SK-N-SH treated with all-trans-retinoic acid at 6 μM for 48 hours (cell line): ENCODE measurements around the gene PIP5K1C.

ENCODE experiments used
- ATAC-seq: fragments of 200-7000 bp; cut with Tn5 transposase; 3 replicates; pipeline ENCODE4 v1.9.1; 2020; ENCODE audit warnings: mild to moderate bottlenecking, moderate library complexity
- BACH2 ChIP-seq: fragments of 250-450 bp; sonication (Bioruptor Pico); IDR thresholded peaks from 2 replicates; pipeline ENCODE4 v1.9.0; 2021; ENCODE audit warnings: mild to moderate bottlenecking, borderline replicate concordance
- CREB5 ChIP-seq: fragments of 250-450 bp; sonication (Bioruptor Pico); IDR thresholded peaks from 2 replicates; pipeline ENCODE4 v1.5.1; 2020; ENCODE audit warnings: low read depth, mild to moderate bottlenecking, moderate library complexity
- CSDC2 ChIP-seq: fragments of 250-450 bp; sonication (Bioruptor Pico); IDR thresholded peaks from 2 replicates; pipeline ENCODE4 v1.5.0; 2020; ENCODE audit warnings: mild to moderate bottlenecking, moderate library complexity
- CSRNP3 ChIP-seq: fragments of 250-450 bp; sonication (Bioruptor Pico); IDR thresholded peaks from 2 replicates; pipeline ENCODE4 v1.5.1; 2021; ENCODE audit warnings: mild to moderate bottlenecking, moderate library complexity
- ESRRG ChIP-seq: fragments of 250-450 bp; sonication (Bioruptor Pico); IDR thresholded peaks from 2 replicates; pipeline ENCODE4 v1.6.1; 2021; ENCODE audit warnings: mild to moderate bottlenecking
- GLIS3 ChIP-seq: fragments of 250-450 bp; sonication (Bioruptor Pico); IDR thresholded peaks from 2 replicates; pipeline ENCODE4 v1.5.0; 2020; ENCODE audit warnings: mild to moderate bottlenecking, moderate library complexity
- ISL1 ChIP-seq: fragments of 250-450 bp; sonication (Bioruptor Pico); IDR thresholded peaks from 2 replicates; pipeline ENCODE4 v2.1.2; 2022; ENCODE audit warnings: mild to moderate bottlenecking, moderate library complexity
- OSR1 ChIP-seq: fragments of 250-450 bp; sonication (Bioruptor Pico); IDR thresholded peaks from 2 replicates; pipeline ENCODE4 v1.8.0; 2022; ENCODE audit warnings: moderate library complexity, mild to moderate bottlenecking, inconsistent platforms
- RARB ChIP-seq: fragments of 250-450 bp; sonication (Bioruptor Pico); IDR thresholded peaks from 2 replicates; pipeline ENCODE4 v1.8.0; 2021; ENCODE audit warnings: mild to moderate bottlenecking, moderate library complexity
- SNAI2 ChIP-seq: fragments of 250-450 bp; sonication (Bioruptor Pico); IDR thresholded peaks from 2 replicates; pipeline ENCODE4 v1.5.0; 2020; ENCODE audit warnings: mild to moderate bottlenecking, moderate library complexity
- TCF4 ChIP-seq: fragments of 250-450 bp; sonication (Bioruptor Pico); IDR thresholded peaks from 2 replicates; pipeline ENCODE4 v1.8.0; 2021; ENCODE audit warnings: mild to moderate bottlenecking, moderate library complexity, borderline replicate concordance
- TOX ChIP-seq: fragments of 250-450 bp; sonication (Bioruptor Pico); IDR thresholded peaks from 2 replicates; pipeline ENCODE4 v1.8.0; 2021; ENCODE audit warnings: mild to moderate bottlenecking, moderate library complexity, borderline replicate concordance
- TSHZ2 ChIP-seq: fragments of 250-450 bp; sonication (Bioruptor Pico); IDR thresholded peaks from 2 replicates; pipeline ENCODE4 v1.5.0; 2020; ENCODE audit warnings: mild to moderate bottlenecking, moderate library complexity
- ZC3H10 ChIP-seq: fragments of 250-450 bp; sonication (Bioruptor Pico); IDR thresholded peaks from 2 replicates; pipeline ENCODE4 v1.5.1; 2021; ENCODE audit warnings: mild to moderate bottlenecking, moderate library complexity
- ZFP3 ChIP-seq: fragments of 250-450 bp; sonication (Bioruptor Pico); IDR thresholded peaks from 2 replicates; pipeline ENCODE4 v1.5.0; 2020; ENCODE audit warnings: mild to moderate bottlenecking, moderate library complexity
- ZFP30 ChIP-seq: fragments of 450-650 bp; formaldehyde crosslinking; IDR thresholded peaks from 2 replicates; pipeline ENCODE4 v1.5.0; 2022; ENCODE audit warnings: mild to moderate bottlenecking, moderate library complexity
- ZNF565 ChIP-seq: fragments of 450-650 bp; formaldehyde crosslinking; conservative IDR thresholded peaks from 2 replicates; pipeline ENCODE4 v1.5.0; 2020; ENCODE audit warnings: low read depth, mild to moderate bottlenecking, moderate library complexity
- ZNF70 ChIP-seq: fragments of 450-650 bp; formaldehyde crosslinking; IDR thresholded peaks from 2 replicates; pipeline ENCODE4 v1.5.0; 2020; ENCODE audit warnings: mild to moderate bottlenecking, moderate library complexity

The PIP5K1C gene

GRCh38 chr19:3614858-3615505 is 85.3 kb downstream of the PIP5K1C start:
- ATAC-seq: no peak
- TF ChIP-seq CSRNP3 (CRISPR knock-in tag) (no peak), ZFP30 (CRISPR knock-in tag) (no peak), CREB5 (no peak), OSR1 (CRISPR knock-in tag) (no peak), ZNF565 (CRISPR knock-in tag) (no peak), ESRRG (CRISPR knock-in tag) (no peak), CSDC2 (no peak), BACH2 (no peak)

GRCh38 chr19:3613818-3614661 is 86.2 kb downstream of the PIP5K1C start:
- TF ChIP-seq GLIS3 (CRISPR knock-in tag): no peak
- no peak for TF ChIP-seq BACH2
- TF ChIP-seq TCF4 (CRISPR knock-in tag): no peak
- TF ChIP-seq ISL1 (CRISPR knock-in tag): no peak
- TF ChIP-seq SNAI2 (CRISPR knock-in tag): no peak
- TF ChIP-seq TSHZ2 (CRISPR knock-in tag): no peak
- no peak for ATAC-seq

GRCh38 chr19:3612901-3613741 is 87.1 kb downstream of the PIP5K1C start:
- ATAC-seq: no peak
- TF ChIP-seq TSHZ2 (CRISPR knock-in tag): no peak
- TF ChIP-seq ZFP3 (CRISPR knock-in tag): no peak
- no peak for TF ChIP-seq CSDC2
- no peak for TF ChIP-seq GLIS3 (CRISPR knock-in tag)
- no peak for TF ChIP-seq RARB (CRISPR knock-in tag)
- TF ChIP-seq ZNF70 (CRISPR knock-in tag): no peak
- no peak for TF ChIP-seq TOX (CRISPR knock-in tag)
- no peak for TF ChIP-seq ZNF565 (CRISPR knock-in tag)
- no peak for TF ChIP-seq ZC3H10
- TF ChIP-seq, all 23 proteins: peak for 0
